MM.1S (cell line): ENCODE measurements around the gene HTR1E.
A peak's percentile ranks its signal among the peaks of the same experiment; 100 is the strongest.

Experiments used
- DNase-seq: peaks from one replicate; pipeline ENCODE4 v3.0.0-alpha.2; 2015
- H2AFZ ChIP-seq: fragments of 300-600 bp; sonication (generic); 2 replicates; pipeline ENCODE4 v1.6.0; 2016; ENCODE audit warnings: antibody characterized with exemption, low read length
- H3F3A ChIP-seq: fragments of 300-600 bp; sonication (generic); 2 replicates; pipeline ENCODE4 v1.6.1; 2016; ENCODE audit warnings: mild to moderate bottlenecking, antibody characterized with exemption, low read length, moderate library complexity, mixed read lengths; ENCODE audit not compliant: insufficient read depth
- H3K27ac ChIP-seq: fragments of 300-600 bp; sonication (generic); 2 replicates; pipeline ENCODE4 v1.5.1; 2016; ENCODE audit warnings: mild to moderate bottlenecking, low read length
- H3K27me3 ChIP-seq: fragments of 300-600 bp; sonication (generic); replicated peaks from 2 replicates; pipeline ENCODE4 v1.6.0; 2016; ENCODE audit warnings: low read length; ENCODE audit not compliant: insufficient read depth
- H3K36me3 ChIP-seq: fragments of 300-600 bp; sonication (generic); replicated peaks from 2 replicates; pipeline ENCODE4 v1.6.1; 2016; ENCODE audit warnings: mild to moderate bottlenecking, low read length, mixed read lengths; ENCODE audit not compliant: insufficient read depth
- H3K4me1 ChIP-seq: fragments of 300-600 bp; sonication (generic); 2 replicates; pipeline ENCODE4 v1.6.1; 2016; ENCODE audit warnings: low read length, mixed read lengths
- H3K4me2 ChIP-seq: fragments of 300-600 bp; sonication (generic); 2 replicates; pipeline ENCODE4 v1.6.0; 2016; ENCODE audit warnings: low read depth, low read length
- H3K4me3 ChIP-seq: fragments of 300-600 bp; sonication (generic); 2 replicates; pipeline ENCODE4 v1.5.1; 2016; ENCODE audit warnings: low read length, mixed read lengths
- H3K79me2 ChIP-seq: fragments of 300-600 bp; sonication (generic); 2 replicates; pipeline ENCODE4 v1.6.1; 2016; ENCODE audit warnings: mixed run types, low read length, mixed read lengths
- H3K9ac ChIP-seq: fragments of 300-600 bp; sonication (generic); 2 replicates; pipeline ENCODE4 v1.6.1; 2016; ENCODE audit warnings: low read length, mixed read lengths
- H3K9me2 ChIP-seq: fragments of 300-600 bp; sonication (generic); replicated peaks from 2 replicates; pipeline ENCODE4 v1.6.1; 2016; ENCODE audit warnings: mild to moderate bottlenecking, low read length, mixed read lengths; ENCODE audit not compliant: insufficient read depth
- H3K9me3 ChIP-seq: fragments of 300-600 bp; sonication (generic); replicated peaks from 2 replicates; pipeline ENCODE4 v1.6.1; 2016; ENCODE audit warnings: mild to moderate bottlenecking, low read length, mixed read lengths; ENCODE audit not compliant: insufficient read depth
- H4K20me1 ChIP-seq: fragments of 300-600 bp; sonication (generic); 2 replicates; pipeline ENCODE4 v1.6.1; 2016; ENCODE audit warnings: mild to moderate bottlenecking, low read length, moderate library complexity, mixed read lengths; ENCODE audit not compliant: insufficient read depth
- EZH2 ChIP-seq: fragments of 300-600 bp; sonication (generic); optimal IDR thresholded peaks from 2 replicates; pipeline ENCODE3; 2017; ENCODE audit warnings: low read depth, mild to moderate bottlenecking, antibody characterized with exemption, low read length, mixed read lengths
- EZH2phosphoT487 ChIP-seq: fragments of 300-600 bp; sonication (generic); IDR thresholded peaks from 2 replicates; pipeline ENCODE4 v1.6.1; 2018; ENCODE audit warnings: antibody characterized with exemption, low read length
- TF ChIP-seq, protein P1 (sequence below): fragments of 300-600 bp; sonication (generic); IDR thresholded peaks from 2 replicates; pipeline ENCODE4 v1.5.1; 2016; ENCODE audit warnings: antibody characterized with exemption, low read length, mixed read lengths

The HTR1E gene

DNA sequence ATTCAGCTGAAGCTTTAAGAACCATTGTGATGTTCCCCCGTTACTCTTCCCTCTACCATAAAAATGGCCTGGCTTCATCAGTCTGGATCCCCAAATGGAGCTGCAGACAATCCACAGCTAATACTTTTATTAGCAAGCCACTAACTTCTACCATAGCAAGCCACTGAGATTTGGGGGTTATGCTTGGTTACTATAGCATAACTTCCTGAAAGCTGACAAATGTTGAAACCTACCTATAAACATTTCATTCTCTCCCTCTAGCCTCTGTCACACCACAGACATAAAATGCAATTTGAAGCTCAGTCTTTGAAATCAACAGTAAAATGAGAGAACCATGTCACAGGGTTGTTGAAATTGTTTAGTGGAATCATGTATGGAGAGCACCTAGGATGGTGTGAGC is 3.0 kb upstream of the HTR1E start:
- Histone ChIP-seq H4K20me1 (no peaks in the 10 kb centered on the region), H3K27me3 (no peaks in the 10 kb centered on the region), H3K27ac (no peak overlapping the region), H3F3A (no peaks in the 10 kb centered on the region), H3K4me2 (no peak overlapping the region), H3K4me3 (no peak overlapping the region), H3K9ac (no peak overlapping the region), H2AFZ (no peak overlapping the region), H3K36me3 (no peaks in the 10 kb centered on the region), H3K4me1 (no peaks in the 10 kb centered on the region), H3K79me2 (no peaks in the 10 kb centered on the region), H3K9me3 (no peaks in the 10 kb centered on the region), H3K9me2 (no peaks in the 10 kb centered on the region)
- TF ChIP-seq EZH2 = no peak
- TF ChIP-seq, protein P1, sequence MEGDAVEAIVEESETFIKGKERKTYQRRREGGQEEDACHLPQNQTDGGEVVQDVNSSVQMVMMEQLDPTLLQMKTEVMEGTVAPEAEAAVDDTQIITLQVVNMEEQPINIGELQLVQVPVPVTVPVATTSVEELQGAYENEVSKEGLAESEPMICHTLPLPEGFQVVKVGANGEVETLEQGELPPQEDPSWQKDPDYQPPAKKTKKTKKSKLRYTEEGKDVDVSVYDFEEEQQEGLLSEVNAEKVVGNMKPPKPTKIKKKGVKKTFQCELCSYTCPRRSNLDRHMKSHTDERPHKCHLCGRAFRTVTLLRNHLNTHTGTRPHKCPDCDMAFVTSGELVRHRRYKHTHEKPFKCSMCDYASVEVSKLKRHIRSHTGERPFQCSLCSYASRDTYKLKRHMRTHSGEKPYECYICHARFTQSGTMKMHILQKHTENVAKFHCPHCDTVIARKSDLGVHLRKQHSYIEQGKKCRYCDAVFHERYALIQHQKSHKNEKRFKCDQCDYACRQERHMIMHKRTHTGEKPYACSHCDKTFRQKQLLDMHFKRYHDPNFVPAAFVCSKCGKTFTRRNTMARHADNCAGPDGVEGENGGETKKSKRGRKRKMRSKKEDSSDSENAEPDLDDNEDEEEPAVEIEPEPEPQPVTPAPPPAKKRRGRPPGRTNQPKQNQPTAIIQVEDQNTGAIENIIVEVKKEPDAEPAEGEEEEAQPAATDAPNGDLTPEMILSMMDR = no peak
- no peak for TF ChIP-seq EZH2phosphoT487
- DNase-seq = no peak

GRCh38 chr6:86936834-86937218 is 502 bp upstream of the HTR1E start:
- Histone ChIP-seq H3K4me1 (no peaks in the 10 kb centered on the region), H3K36me3 (no peaks in the 10 kb centered on the region), H3K27me3 (no peaks in the 10 kb centered on the region), H3K27ac (no peak overlapping the region), H3K4me2 (peak overlapping the region; percentile 58; the same call in 1 of the 2 replicates), H4K20me1 (no peaks in the 10 kb centered on the region), H3K79me2 (no peaks in the 10 kb centered on the region), H3K9ac (peak overlapping the region; percentile 7; the same call in 1 of the 2 replicates), H3K9me3 (no peaks in the 10 kb centered on the region), H3F3A (no peaks in the 10 kb centered on the region), H2AFZ (peak overlapping the region; percentile 57), H3K9me2 (no peaks in the 10 kb centered on the region), H3K4me3 (peak overlapping the region; percentile 39)
- no peak for DNase-seq
- TF ChIP-seq, protein P1 = no peak
- TF ChIP-seq EZH2phosphoT487 (no peak), EZH2 (no peak)

- H3K27me3 ChIP-seq = no peaks in the 10 kb centered on the region
These were observed 1.5 kb downstream of the HTR1E start for GRCh38 chr6:86938814-86939213.

More at GRCh38 chr6:86938814-86939213, 1.5 kb downstream of the HTR1E start:
- Histone ChIP-seq H2AFZ (no peak overlapping the region), H3K79me2 (no peaks in the 10 kb centered on the region), H3K4me3 (no peak overlapping the region), H3K9ac (no peak overlapping the region), H3K4me1 (no peaks in the 10 kb centered on the region), H3K27ac (no peak overlapping the region), H3K9me3 (no peaks in the 10 kb centered on the region), H4K20me1 (no peaks in the 10 kb centered on the region), H3K9me2 (no peaks in the 10 kb centered on the region), H3K36me3 (no peaks in the 10 kb centered on the region), H3F3A (no peaks in the 10 kb centered on the region), H3K4me2 (no peak overlapping the region)
- TF ChIP-seq EZH2 = no peak
- TF ChIP-seq, protein P1 = no peak
- no peak for TF ChIP-seq EZH2phosphoT487
- DNase-seq = no peak
